ENCODE results near the gene NCAM1.

Gene NCAM1

DNA sequence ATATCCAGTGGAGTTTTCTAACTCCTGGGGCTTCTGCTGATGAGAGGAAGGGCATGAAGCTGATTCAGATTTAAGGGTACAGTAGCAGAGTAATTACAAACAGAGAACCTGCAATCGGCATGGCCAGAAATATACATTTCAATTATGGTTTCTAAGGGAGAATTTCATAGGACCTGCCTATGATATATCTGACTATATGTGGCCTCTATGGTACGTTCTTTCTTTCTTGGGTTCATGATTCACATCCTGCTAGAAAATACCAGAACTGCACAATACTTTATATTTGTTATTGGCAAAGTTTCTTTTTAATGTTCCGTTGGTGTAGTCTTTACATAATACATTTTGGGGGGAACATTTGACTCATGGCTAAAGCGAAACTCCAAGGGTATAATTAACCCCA, 290.1 kb downstream of the NCAM1 start:
- no peak for DNase-seq (ENCODE audit: low spot score)

DNA sequence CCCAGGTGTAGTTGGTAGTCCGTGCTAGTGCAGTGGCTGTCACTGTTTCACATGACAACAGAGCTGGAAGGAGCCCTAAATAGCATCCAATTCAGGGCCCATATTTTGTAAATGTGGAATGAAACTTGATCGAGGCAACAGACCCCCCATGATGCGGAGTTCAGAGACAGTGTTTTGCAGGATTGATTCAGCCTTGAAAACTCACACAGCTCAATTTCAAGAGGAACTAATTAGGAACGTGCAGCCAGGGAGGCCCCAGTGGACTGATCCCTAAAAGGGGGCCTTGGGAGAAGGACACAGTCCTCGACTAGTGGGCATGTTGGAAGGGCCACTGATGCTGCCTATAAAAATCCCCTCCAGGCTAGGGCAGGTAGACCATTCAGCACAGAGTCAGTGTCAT, 292.2 kb downstream of the NCAM1 start:
- DNase-seq (ENCODE audit: low spot score) = no peak

GRCh38 chr11:113255096-113255495, 293.9 kb downstream of the NCAM1 start:
- no peak for DNase-seq (ENCODE audit: low spot score)

GRCh38 chr11:113255741-113256140, 294.5 kb downstream of the NCAM1 start:
- no peak for DNase-seq (ENCODE audit: low spot score)

GRCh38 chr11:113256431-113257202, 295.4 kb downstream of the NCAM1 start:
- DNase-seq (ENCODE audit: low spot score) = no peak

- no peak for DNase-seq (ENCODE audit: low spot score)
Observed at GRCh38 chr11:113260096-113260425, 298.8 kb downstream of the NCAM1 start.

DNA sequence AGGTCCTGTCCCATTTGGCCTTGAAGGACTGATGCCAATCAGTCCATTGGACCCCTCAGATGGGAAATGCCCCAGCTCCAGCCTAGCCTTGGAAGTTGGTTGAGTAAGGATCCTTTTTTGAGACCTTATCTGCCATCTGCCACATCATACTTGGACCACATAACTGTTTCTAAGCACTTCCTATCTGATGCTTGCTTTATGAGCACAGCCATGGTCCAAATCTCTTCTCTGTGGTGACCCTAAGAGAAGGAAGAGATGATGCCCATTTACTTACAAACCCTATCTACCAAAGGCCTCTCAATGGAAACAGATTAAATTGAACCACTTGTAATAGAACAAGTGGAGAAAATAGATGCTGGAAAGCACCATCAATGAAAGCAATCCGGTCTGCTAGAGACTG, 299.3 kb downstream of the NCAM1 start:
- DNase-seq (ENCODE audit: low spot score) = no peak

GRCh38 chr11:113261709-113262475, 300.7 kb downstream of the NCAM1 start:
- DNase-seq (ENCODE audit: low spot score) = no peak

DNA sequence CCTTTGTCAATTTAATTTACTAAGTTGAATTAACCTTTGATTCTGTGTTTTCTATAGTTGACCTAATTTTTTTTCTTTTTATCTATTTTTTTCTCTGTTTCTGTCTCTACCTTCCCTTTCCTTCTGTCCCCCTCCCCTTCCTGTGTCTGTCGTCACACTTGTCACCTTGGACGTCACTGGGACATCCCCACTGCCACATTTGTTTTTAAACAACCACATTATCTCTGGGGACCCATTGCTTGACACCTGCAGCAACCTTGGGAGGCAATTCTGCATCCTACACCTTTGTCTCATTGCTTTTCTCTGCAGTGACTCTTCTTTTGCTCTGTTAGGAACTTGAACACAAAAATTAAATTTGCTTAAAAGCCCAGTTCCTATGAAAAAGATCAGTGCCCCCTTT, 301.4 kb downstream of the NCAM1 start:
- no peak for DNase-seq (ENCODE audit: low spot score)

DNA sequence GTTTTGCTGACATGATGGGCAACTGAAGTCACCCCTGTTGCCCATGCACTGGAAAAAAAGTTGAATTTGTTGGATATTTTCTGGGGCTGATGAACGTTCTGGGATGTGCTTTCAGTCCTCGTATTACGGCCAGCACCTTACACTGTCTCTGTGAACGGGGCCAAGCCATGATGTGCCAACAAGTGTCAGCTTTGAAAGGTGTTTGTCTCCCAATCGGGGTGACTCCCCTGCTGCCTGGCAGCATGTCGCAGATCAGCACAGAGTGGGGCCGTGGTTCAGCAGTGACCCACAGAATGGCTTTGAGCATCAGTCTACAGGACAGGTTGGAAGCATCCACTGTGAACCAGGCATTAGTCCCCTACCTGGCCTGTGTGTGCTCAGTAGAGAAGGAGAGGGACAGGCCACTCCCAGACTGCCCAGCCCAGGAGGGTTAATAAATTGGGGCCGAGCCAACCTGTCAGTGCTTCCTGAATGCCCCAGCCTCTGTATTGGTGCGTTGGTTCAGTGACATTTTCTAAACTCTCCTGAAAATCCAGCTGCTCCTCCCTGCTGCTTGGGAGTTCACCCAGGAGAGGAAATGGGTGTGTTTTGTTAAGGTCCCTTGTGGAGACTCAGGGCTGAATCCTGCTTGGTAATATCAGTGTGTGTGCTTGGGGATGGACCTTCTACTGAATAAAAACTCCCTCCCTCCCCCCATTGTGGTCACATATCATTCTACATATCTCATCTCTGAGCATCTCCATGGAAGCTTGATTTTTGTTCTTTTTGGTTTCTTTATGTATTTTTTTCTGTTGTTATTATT, 302.4 kb downstream of the NCAM1 start:
- no peak for DNase-seq (ENCODE audit: low spot score)

DNA sequence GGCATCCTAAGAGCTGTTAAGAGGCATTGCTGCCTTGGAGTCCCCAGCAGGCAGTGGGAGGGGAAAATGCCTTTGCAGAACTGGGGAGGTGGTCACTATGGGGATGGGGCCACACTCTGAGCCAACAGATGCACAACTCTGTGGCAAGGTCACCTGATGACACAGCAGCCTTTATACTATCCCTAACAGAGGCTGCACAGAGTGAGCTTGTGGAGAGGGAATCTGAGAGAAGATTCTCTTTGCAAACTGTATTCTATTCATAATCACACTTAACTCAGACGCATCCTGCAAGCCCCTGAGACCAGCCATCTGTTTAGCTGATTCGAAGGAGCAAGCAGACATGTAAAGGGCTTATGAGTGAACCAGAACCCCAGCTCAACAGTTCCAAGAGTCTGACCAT, 304.1 kb downstream of the NCAM1 start:
- no peak for DNase-seq (ENCODE audit: low spot score)

DNA sequence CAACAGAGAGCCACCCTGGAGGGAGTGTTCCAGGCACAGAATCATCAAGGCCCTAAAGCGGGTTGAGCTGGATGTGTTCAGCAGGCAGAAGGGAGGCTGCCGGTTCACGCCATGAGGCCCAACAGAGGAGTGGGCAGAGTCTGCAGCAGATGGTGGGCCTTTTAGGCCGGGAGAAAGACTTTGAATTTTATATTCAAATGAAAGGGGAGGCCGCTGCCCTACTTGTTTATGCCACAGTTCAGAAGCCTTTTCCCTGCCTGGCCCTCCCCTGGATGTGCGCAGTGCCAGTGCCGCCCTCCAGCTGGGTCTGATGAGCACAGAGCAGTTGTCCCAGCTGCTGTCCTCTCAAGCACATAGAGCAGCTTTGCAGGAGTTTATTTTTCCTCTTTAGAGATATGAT, 306.3 kb downstream of the NCAM1 start:
- DNase-seq (ENCODE audit: low spot score) = no peak

GRCh38 chr11:113269096-113269495, 307.9 kb downstream of the NCAM1 start:
- no peak for DNase-seq (ENCODE audit: low spot score)

DNA sequence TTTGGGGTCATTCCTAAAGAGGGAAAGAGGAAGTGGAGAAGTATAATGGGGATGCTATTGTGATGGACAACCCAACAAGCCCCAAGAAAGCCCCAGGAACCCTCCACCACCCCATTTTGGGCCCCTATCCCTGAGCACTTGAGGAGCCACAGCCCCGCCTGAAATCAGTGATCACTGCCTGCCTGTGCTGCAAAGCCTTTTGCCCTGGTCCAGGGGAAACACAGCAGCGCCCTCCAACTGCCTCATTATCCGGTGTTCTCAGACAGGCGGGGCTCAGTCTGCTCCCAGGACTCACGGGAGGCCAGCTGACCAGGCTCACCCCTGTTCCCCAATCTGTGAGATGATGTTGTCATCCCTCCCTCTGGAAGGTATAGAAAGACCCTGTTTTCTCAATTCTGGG, 308.4 kb downstream of the NCAM1 start:
- DNase-seq (ENCODE audit: low spot score) = no peak

DNA sequence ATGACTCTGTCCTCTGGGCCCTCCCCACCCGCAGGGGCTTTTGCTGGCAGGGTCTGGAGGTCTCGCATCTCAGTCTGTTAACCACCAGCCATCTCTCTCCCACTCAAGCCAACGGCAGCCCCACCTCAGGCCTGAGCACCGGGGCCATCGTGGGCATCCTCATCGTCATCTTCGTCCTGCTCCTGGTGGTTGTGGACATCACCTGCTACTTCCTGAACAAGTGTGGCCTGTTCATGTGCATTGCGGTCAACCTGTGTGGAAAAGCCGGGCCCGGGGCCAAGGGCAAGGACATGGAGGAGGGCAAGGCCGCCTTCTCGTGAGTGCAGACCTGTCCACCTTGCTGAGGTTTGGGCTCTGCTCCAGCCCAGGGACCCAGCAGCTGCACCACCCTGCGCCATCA, 308.9 kb downstream of the NCAM1 start:
- DNase-seq (ENCODE audit: low spot score) = no peak

- DNase-seq (ENCODE audit: low spot score) = no peak
Observed at GRCh38 chr11:113271551-113272245, 310.5 kb downstream of the NCAM1 start.

DNA sequence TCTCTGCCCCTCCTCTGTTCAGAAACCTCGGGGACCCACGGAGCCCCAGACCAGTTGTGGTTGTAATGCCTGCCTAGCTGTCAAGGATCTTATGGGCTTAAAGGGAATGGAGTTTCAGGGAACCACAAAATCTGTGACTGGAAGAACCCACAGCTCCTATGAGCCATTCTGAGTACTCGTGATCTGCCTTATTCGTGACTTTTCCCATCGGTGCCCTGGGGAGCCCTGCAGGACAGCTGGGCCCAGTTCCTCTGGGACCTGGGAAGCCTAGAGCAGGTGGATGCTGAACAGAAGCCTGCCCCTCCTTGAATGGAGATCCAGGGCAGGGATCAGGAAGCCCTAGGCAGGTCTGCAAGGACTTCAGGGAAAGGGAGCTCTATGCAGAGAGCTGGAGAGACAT, 311.1 kb downstream of the NCAM1 start:
- no peak for DNase-seq (ENCODE audit: low spot score)

DNA sequence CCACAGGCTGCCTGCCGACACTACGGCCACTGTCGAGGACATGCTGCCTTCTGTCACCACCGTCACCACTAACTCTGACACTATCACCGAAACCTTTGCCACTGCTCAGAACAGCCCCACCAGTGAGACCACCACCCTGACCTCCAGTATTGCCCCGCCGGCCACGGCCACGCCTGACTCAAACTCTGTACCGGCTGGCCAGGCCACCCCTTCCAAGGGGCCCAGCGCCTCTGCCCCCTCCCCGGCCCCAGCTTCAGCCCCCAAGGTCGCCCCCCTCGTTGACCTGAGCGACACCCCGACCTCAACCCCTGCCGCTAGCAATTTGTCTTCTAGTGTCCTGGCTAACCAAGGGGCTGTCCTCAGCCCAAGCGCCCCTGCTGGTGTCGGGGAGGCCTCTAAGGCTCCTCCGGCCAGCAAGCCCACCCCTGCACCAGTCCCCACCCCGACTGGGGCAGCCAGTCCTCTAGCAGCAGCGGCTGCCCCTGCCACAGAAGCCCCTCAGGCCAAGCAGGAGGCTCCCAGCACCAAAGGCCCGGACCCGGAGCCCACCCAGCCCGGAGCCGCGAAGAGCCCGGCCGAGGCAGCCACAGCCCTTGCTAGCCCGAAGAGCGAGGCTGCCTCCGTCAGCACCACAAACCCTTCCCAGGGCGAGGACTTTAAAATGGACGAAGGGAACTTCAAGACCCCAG, 311.9 kb downstream of the NCAM1 start:
- DNase-seq (ENCODE audit: low spot score) = no peak

DNA sequence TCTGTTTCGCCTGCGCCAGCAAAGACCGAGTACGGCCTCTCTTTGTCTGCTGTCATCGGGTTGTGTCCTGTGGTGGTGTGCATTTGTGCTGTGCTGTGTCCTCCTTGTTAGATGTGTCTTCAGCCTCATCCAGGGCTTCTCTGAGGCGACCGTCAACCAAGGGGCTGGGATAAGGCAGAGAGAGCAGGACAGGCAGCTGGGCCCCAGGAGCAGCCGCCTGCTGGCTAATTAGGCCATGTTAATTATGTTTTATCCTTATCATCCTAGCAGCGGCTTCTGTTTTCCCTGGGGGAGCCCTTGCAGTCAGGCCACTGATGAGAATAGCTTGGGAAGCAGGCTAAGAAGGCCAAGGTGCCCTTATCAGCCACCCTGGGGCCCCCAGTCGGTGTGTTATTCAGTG, 312.5 kb downstream of the NCAM1 start:
- no peak for DNase-seq (ENCODE audit: low spot score)

- no peak for DNase-seq (ENCODE audit: low spot score)
Observed at GRCh38 chr11:113274713-113275582, 313.7 kb downstream of the NCAM1 start.

- no peak for DNase-seq (ENCODE audit: low spot score)
Observed at GRCh38 chr11:113275602-113276001, 314.4 kb downstream of the NCAM1 start.
